GM21367 (cell line): ENCODE data around the gene FAT1.
"Not testable (repeated sequence)": the region's sequence is repeated elsewhere in the genome, so short reads cannot be mapped to it uniquely, and the experiment has no call there.

Experiments used
- ATAC-seq: cut with Tn5 transposase; IDR thresholded peaks from one replicate; pipeline ENCODE4 v1.9.1; 2021; ENCODE audit not compliant: unreplicated experiment

The FAT1 gene

GRCh38 chr4:186699298-186699697, 24.4 kb downstream of the FAT1 start:
- no peak for ATAC-seq

- no peak for ATAC-seq
Observed at GRCh38 chr4:186698525-186698924, 25.1 kb downstream of the FAT1 start.

- ATAC-seq = no peak
Observed at GRCh38 chr4:186698028-186698427, 25.6 kb downstream of the FAT1 start.

- ATAC-seq = no peak
Observed at GRCh38 chr4:186695392-186695791, 28.3 kb downstream of the FAT1 start.

- ATAC-seq = no peak
Observed at GRCh38 chr4:186693894-186694293, 29.8 kb downstream of the FAT1 start.

GRCh38 chr4:186693159-186693815, 30.4 kb downstream of the FAT1 start:
- ATAC-seq = no peak

- ATAC-seq = no peak
Observed at GRCh38 chr4:186691396-186691795, 32.3 kb downstream of the FAT1 start.

- ATAC-seq = no peak
Observed at GRCh38 chr4:186689476-186689875, 34.2 kb downstream of the FAT1 start.

GRCh38 chr4:186688150-186688943, 35.3 kb downstream of the FAT1 start:
- ATAC-seq = no peak

- ATAC-seq = no peak
Observed at GRCh38 chr4:186687265-186687664, 36.4 kb downstream of the FAT1 start.

- ATAC-seq = no peak
Observed at GRCh38 chr4:186685767-186686183, 37.9 kb downstream of the FAT1 start.

GRCh38 chr4:186684889-186685309, 38.8 kb downstream of the FAT1 start:
- no peak for ATAC-seq

GRCh38 chr4:186684220-186684619, 39.4 kb downstream of the FAT1 start:
- ATAC-seq = no peak

GRCh38 chr4:186680641-186681040, 43.0 kb downstream of the FAT1 start:
- ATAC-seq = no peak

- ATAC-seq = no peak
Observed at GRCh38 chr4:186676531-186677161, 47.0 kb downstream of the FAT1 start.

- no peak for ATAC-seq
Observed at GRCh38 chr4:186669735-186670134, 53.9 kb downstream of the FAT1 start.

- no peak for ATAC-seq
Observed at GRCh38 chr4:186669159-186669731, 54.4 kb downstream of the FAT1 start.

GRCh38 chr4:186666750-186667149, 56.9 kb downstream of the FAT1 start:
- no peak for ATAC-seq

- no peak for ATAC-seq
Observed at GRCh38 chr4:186666252-186666651, 57.4 kb downstream of the FAT1 start.

- no peak for ATAC-seq
Observed at GRCh38 chr4:186660403-186660802, 63.3 kb downstream of the FAT1 start.

- ATAC-seq = no peak
Observed at GRCh38 chr4:186659935-186660334, 63.7 kb downstream of the FAT1 start.

- ATAC-seq = not testable (repeated sequence)
Observed at GRCh38 chr4:186659456-186659855, 64.2 kb downstream of the FAT1 start.
